GM12872 (cell line): Measurements from ENCODE around the gene CD74.

Experiments used
- CTCF ChIP-seq: IDR thresholded peaks from 3 replicates; pipeline ENCODE4 v1.5.1; 2011; ENCODE audit warnings: low read depth, mild to moderate bottlenecking, low read length, moderate library complexity; ENCODE audit not compliant: insufficient read depth

The CD74 gene

DNA sequence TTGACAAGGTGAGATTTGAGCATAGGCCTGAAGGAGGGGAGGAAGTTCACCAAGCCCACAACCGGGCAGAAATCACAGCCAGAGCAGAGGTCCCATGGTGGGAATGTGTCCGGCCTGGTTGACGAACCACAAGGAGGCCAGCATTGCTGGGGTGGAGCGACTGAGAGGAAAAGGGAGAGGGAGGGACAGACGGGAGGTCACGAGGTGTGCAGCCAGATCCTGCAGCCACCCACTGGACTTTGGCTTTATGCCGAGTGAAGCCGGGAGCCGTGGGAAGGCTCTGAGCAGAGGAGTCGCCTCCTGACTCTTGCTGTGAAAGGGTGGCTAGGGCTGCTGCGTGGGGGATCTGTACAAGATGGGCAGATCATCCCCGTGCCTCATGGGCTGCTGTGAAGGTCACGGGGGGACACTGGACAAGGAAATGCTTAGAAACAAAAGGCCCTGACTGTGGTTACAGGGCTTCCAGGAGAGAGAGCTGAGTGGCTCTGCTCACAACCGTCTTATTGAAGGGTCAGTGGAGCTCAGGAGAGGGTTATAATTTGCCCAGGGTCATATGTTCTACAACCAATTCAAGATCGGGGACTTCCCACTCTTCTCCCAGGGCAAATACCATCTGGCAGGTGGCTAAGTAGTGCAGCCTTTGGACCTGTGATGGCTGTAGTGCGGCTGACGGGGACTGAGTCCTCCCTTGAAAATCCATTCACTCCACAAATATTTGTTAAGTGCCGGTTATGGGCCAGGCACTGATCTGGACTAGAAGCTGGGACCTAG, 15.6 kb upstream of the CD74 start:
- no peak for TF ChIP-seq CTCF

DNA sequence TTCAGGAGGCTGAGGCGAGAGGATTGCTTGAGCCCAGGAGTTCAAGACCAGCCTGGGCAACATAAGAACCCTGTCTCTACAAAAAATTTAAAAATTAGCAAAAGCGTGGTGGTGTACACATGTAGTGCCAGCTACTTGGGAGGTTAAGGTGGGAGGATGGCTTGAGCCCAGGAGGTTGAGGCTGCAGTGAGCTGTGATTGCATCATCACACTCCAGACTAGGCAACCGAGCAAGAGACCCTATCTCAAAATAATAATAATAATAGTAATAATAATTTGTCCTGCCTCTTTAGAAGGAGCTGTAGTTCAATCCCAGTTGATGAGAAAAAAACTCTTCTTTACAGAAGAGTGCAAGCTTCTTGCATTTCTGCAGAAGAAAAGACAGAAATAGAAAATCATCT, 10.0 kb upstream of the CD74 start:
- no peak for TF ChIP-seq CTCF

- TF ChIP-seq CTCF: no peak
Observed at GRCh38 chr5:150422075-150422474, 9.4 kb upstream of the CD74 start.

DNA sequence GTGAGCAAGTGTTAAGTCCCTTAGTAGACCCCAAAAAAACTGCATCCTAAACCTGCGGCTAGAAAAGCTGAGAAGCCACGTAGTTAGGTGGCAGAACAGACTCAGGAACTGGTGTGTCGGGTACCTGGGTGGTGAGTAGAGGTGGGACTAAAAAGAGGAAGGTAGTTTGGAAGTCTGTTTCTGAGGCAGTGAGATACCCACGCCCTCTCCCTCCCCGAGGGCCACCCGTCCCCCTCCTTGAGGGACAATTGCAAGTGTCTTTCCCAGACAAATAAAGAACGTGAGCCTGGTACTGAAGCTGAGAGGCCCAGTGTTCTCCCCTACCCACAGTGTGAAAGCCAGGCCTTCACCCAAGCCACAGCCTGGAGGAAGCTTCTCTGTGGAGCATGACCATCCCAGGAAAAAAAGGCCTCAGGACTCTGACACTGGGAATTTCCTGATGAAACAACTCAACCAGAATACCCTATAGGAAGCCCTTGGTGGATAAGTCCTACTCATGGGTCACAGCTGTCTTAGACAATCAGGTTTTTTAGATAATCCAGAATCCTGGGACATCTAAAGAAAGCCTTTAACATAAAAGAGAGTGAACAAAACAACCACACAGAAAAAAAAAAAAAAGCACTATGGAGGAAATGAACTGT, 7.0 kb upstream of the CD74 start:
- TF ChIP-seq CTCF: no peak

DNA sequence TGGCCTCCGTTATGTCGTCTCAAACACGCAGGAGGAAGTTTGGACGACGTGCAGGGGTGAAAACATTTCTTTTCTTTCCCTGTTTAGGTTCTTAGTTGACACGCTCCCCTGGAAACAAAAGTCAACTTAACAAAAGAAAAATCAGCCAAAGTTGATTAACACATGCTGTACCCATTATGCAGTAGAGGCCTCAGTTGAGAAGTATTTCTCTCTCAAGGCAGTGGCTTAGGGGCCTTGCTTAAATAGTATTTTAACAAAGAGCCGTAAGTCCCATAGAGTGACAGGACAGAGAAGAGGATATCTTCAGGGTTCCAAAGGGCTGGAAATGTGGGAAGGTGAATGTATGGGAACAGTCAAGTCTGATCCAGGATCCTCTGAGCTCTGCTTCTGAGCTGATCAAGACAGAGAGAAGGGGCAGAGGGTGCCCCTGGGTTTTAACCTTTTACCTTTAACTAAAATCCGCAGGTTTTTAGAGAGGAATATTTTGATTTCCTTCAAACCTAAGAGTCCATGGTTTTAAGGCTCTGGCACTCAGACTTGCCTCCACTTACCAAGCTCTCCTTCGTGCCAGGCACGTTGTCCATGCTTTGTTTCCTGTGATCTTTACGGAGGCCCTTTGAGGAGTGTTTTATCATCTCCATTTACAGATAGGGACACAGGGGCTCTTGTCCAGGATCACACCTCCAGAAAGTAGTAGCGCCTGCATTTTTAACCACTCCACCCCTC, 629 bp upstream of the CD74 start:
- TF ChIP-seq CTCF: no peak

- TF ChIP-seq CTCF: no peak
Observed at GRCh38 chr5:150411245-150411979, 1.3 kb downstream of the CD74 start.

GRCh38 chr5:150410524-150411244, 2.0 kb downstream of the CD74 start:
- TF ChIP-seq CTCF: no peak
